H1 (cell line): ENCODE results near the gene PLCL1. TPM values are rescaled to one million over a fixed set of nuclear protein-coding genes. Genes with fewer than 3 reads are reported as not detected.

Experiments
- CTCF ChIA-PET: fragments of 300-600 bp; sonication (Branson Sonifier 250); formaldehyde crosslinking; loops from one replicate; lab custom pipeline; 2021; ENCODE audit not compliant: partially characterized antibody; lab: Charles Lee
- POLR2A ChIA-PET: fragments of 300-600 bp; sonication (Branson Sonifier 250); formaldehyde crosslinking; loops from one replicate; lab custom pipeline; 2021; ENCODE audit warnings: inconsistent platforms; ENCODE audit not compliant: partially characterized antibody; lab: Charles Lee
- DNase-seq, 2 experiments: peaks; one replicate each; pipeline versions ENCODE4 v3.0.0 to v3.0.0-alpha.2; 2010 to 2022; ENCODE audit warnings: low spot score in 2 of 2, low read depth in 1 of 2, mixed read lengths in 1 of 2
- FAIRE-seq: peaks from 2 replicates; lab custom pipeline; 2011; peaks lifted over from hg19 to GRCh38; lab: Jason Lieb, UNC
- H2AFZ ChIP-seq: 2 replicates; pipeline ENCODE4 v1.8.1; 2012; ENCODE audit warnings: low read length, inconsistent platforms
- H2AK5ac ChIP-seq: 2 replicates; pipeline ENCODE4 v1.6.1; 2013; ENCODE audit warnings: low read depth, low read length
- H2BK120ac ChIP-seq: replicated peaks from 2 replicates; pipeline ENCODE3; 2013; ENCODE audit warnings: low read depth, low read length, inconsistent platforms
- H2BK12ac ChIP-seq: 2 replicates; pipeline ENCODE4 v1.6.1; 2013; ENCODE audit warnings: low read depth, low read length
- H2BK15ac ChIP-seq: 2 replicates; pipeline ENCODE4 v1.6.1; 2013; ENCODE audit warnings: low read length
- H2BK20ac ChIP-seq: 2 replicates; pipeline ENCODE4 v1.6.1; 2013; ENCODE audit warnings: low read length
- H2BK5ac ChIP-seq: 2 replicates; pipeline ENCODE4 v1.6.1; 2013; ENCODE audit warnings: low read depth, low read length
- H3K14ac ChIP-seq: 2 replicates; pipeline ENCODE4 v1.6.1; 2013; ENCODE audit warnings: inconsistent platforms; ENCODE audit not compliant: insufficient read length
- H3K18ac ChIP-seq: 2 replicates; pipeline ENCODE4 v1.6.1; 2013; ENCODE audit warnings: low read length; ENCODE audit errors: extremely low read depth
- H3K23ac ChIP-seq: 2 replicates; pipeline ENCODE4 v1.6.1; 2013; ENCODE audit warnings: inconsistent platforms; ENCODE audit not compliant: insufficient read length
- H3K23me2 ChIP-seq: 2 replicates; pipeline ENCODE4 v1.6.1; 2013; ENCODE audit warnings: low read depth, low read length
- H3K27ac ChIP-seq: 2 replicates; pipeline ENCODE4 v1.6.1; 2011; ENCODE audit warnings: low read depth, low read length, inconsistent platforms
- H3K27me3 ChIP-seq, 4 experiments: replicated peaks in 1 of 4; 1 replicate in 1 of 4; 2 replicates in 3 of 4; pipeline versions ENCODE4 v1.6.1 to v1.8.1; 2011 to 2013; ENCODE audit warnings: low read length in 3 of 4, mild to moderate bottlenecking in 3 of 4, inconsistent platforms in 2 of 4, mixed read lengths in 2 of 4, moderate library complexity in 1 of 4; ENCODE audit not compliant: control insufficient read depth in 3 of 4, insufficient read depth in 3 of 4; ENCODE audit errors: extremely low read depth in 1 of 4
- H3K36me3 ChIP-seq, 4 experiments: 2 replicates each; pipeline versions ENCODE4 v1.6.1 to v1.8.1; 2011 to 2013; ENCODE audit warnings: mild to moderate bottlenecking in 4 of 4, low read length in 3 of 4, moderate library complexity in 2 of 4, control low read depth in 1 of 4, inconsistent platforms in 1 of 4; ENCODE audit not compliant: insufficient read depth in 4 of 4, control insufficient read depth in 2 of 4
- H3K4ac ChIP-seq: replicated peaks from 2 replicates; pipeline ENCODE3; 2013; ENCODE audit warnings: low read length, low read depth, mixed read lengths, inconsistent platforms; ENCODE audit not compliant: insufficient read length
- H3K4me1 ChIP-seq, 4 experiments: replicated peaks in 1 of 4; 1 replicate in 1 of 4; 2 replicates in 3 of 4; pipeline versions ENCODE4 v1.6.1 to v1.8.1; 2011 to 2013; ENCODE audit warnings: low read length in 3 of 4, inconsistent platforms in 2 of 4, mixed read lengths in 1 of 4; ENCODE audit not compliant: insufficient read depth in 4 of 4, control insufficient read depth in 3 of 4
- H3K4me2 ChIP-seq, 2 experiments: 2 replicates each; pipeline versions ENCODE4 v1.6.1 to v1.8.1; 2011 to 2013; ENCODE audit warnings: low read depth in 2 of 2, low read length in 2 of 2, control low read depth in 1 of 2, inconsistent platforms in 1 of 2, mild to moderate bottlenecking in 1 of 2; ENCODE audit not compliant: insufficient read depth in 1 of 2
- H3K4me3 ChIP-seq, 4 experiments: fragments of 200-600, 300-600 bp in 1 of 4; sonication (generic), shearing (Covaris generic), sonication (Bioruptor Twin) in 1 of 4; 2 replicates each; pipeline versions ENCODE4 v1.5.1 to v1.8.1; 2011 to 2016; ENCODE audit warnings: low read length in 4 of 4, low read depth in 3 of 4, control low read depth in 2 of 4, inconsistent platforms in 2 of 4, mild to moderate bottlenecking in 2 of 4, mixed read lengths in 1 of 4, moderate library complexity in 1 of 4; ENCODE audit not compliant: insufficient read depth in 2 of 4; ENCODE audit errors: extremely low read depth in 1 of 4
- H3K56ac ChIP-seq: replicated peaks from 2 replicates; pipeline ENCODE3; 2013; ENCODE audit warnings: low read depth, mild to moderate bottlenecking, mixed read lengths, low read length, inconsistent platforms; ENCODE audit not compliant: insufficient read length
- H3K79me1 ChIP-seq: 2 replicates; pipeline ENCODE4 v1.6.1; 2013; ENCODE audit warnings: low read depth, low read length, control low read depth
- H3K79me2 ChIP-seq, 2 experiments: 2 replicates each; pipeline versions ENCODE4 v1.6.1 to v1.8.1; 2012 to 2013; ENCODE audit warnings: low read length in 2 of 2, mild to moderate bottlenecking in 2 of 2, inconsistent platforms in 1 of 2; ENCODE audit not compliant: insufficient read depth in 2 of 2, control insufficient read depth in 1 of 2
- H3K9ac ChIP-seq, 4 experiments: replicated peaks in 1 of 4; 1 replicate in 1 of 4; 2 replicates in 3 of 4; pipeline versions ENCODE4 v1.6.1 to v1.8.1; 2011 to 2013; ENCODE audit warnings: low read depth in 3 of 4, low read length in 3 of 4, control low read depth in 2 of 4, mild to moderate bottlenecking in 2 of 4, moderate library complexity in 2 of 4, inconsistent platforms in 1 of 4; ENCODE audit errors: extremely low read depth in 1 of 4
- H3K9me3 ChIP-seq, 2 experiments: 2 replicates each; pipeline versions ENCODE4 v1.6.1 to v1.8.1; 2012 to 2013; ENCODE audit warnings: mild to moderate bottlenecking in 2 of 2, moderate library complexity in 2 of 2, control low read depth in 1 of 2, inconsistent platforms in 1 of 2, low read depth in 1 of 2, low read length in 1 of 2, mixed read lengths in 1 of 2; ENCODE audit not compliant: insufficient read depth in 2 of 2
- H4K20me1 ChIP-seq, 2 experiments: replicated peaks in 1 of 2; 2 replicates each; pipeline versions ENCODE3 to v1.8.1; 2011 to 2013; ENCODE audit warnings: inconsistent platforms in 2 of 2, low read length in 2 of 2, mild to moderate bottlenecking in 1 of 2; ENCODE audit not compliant: insufficient read depth in 2 of 2, control insufficient read depth in 1 of 2
- H4K5ac ChIP-seq: 2 replicates; pipeline ENCODE4 v1.6.1; 2013; ENCODE audit warnings: low read length, low read depth, mixed read lengths, inconsistent platforms; ENCODE audit not compliant: insufficient read length
- H4K8ac ChIP-seq: 2 replicates; pipeline ENCODE4 v1.8.0; 2013; ENCODE audit warnings: mild to moderate bottlenecking, moderate library complexity, low read length, inconsistent platforms; ENCODE audit not compliant: insufficient read depth; ENCODE audit errors: extremely low read depth
- H4K91ac ChIP-seq: replicated peaks from 2 replicates; pipeline ENCODE3; 2013; ENCODE audit warnings: low read length, mixed read lengths, inconsistent platforms; ENCODE audit not compliant: insufficient read length
- ATF3 ChIP-seq: IDR thresholded peaks from 2 replicates; pipeline ENCODE4 v1.6.1; 2011; ENCODE audit warnings: low read depth, mild to moderate bottlenecking, low read length; ENCODE audit not compliant: insufficient read depth
- BACH1 ChIP-seq: IDR thresholded peaks from 2 replicates; pipeline ENCODE4 v1.6.1; 2012; ENCODE audit warnings: low read length, improper control_type of control experiment
- CEBPB ChIP-seq: IDR thresholded peaks from 2 replicates; pipeline ENCODE4 v1.6.1; 2012; ENCODE audit warnings: low read depth, low read length
- CTCF ChIP-seq, 3 experiments: IDR thresholded peaks; 1 replicate in 2 of 3; 2 replicates in 1 of 3; pipeline versions ENCODE4 v1.5.1 to v1.6.1; 2011; ENCODE audit warnings: low read length in 3 of 3, mild to moderate bottlenecking in 3 of 3, inconsistent platforms in 2 of 3, low read depth in 1 of 3, moderate library complexity in 1 of 3; ENCODE audit not compliant: insufficient read depth in 1 of 3; ENCODE audit errors: control extremely low read depth in 1 of 3
- EGR1 ChIP-seq: IDR thresholded peaks from 2 replicates; pipeline ENCODE4 v1.6.1; 2011; ENCODE audit warnings: low read depth, low read length, borderline replicate concordance
- EZH2 ChIP-seq: fragments of 200-600 bp; sonication (generic); IDR thresholded peaks from 2 replicates; pipeline ENCODE4 v1.7.1; 2012; ENCODE audit warnings: low read depth, mild to moderate bottlenecking, moderate library complexity, low read length, inconsistent platforms; ENCODE audit not compliant: severe bottlenecking
- KDM1A ChIP-seq: fragments of 200-600, 300-600 bp; sonication (generic); IDR thresholded peaks from 2 replicates; pipeline ENCODE4 v1.7.1; 2016; ENCODE audit warnings: mild to moderate bottlenecking, low read length, borderline replicate concordance
- SIRT6 ChIP-seq: IDR thresholded peaks from one replicate; pipeline ENCODE4 v1.7.1; 2012; ENCODE audit warnings: low read length, inconsistent platforms
- SUZ12 ChIP-seq: fragments of 200-600 bp; sonication (generic); IDR thresholded peaks from 2 replicates; pipeline ENCODE4 v1.6.1; 2012; ENCODE audit warnings: mild to moderate bottlenecking, inconsistent platforms, low read length, moderate library complexity, mixed read lengths
- TBP ChIP-seq: IDR thresholded peaks from 2 replicates; pipeline ENCODE4 v1.6.1; 2011; ENCODE audit warnings: low read depth, low read length, improper control_type of control experiment
- TCF12 ChIP-seq: IDR thresholded peaks from 2 replicates; pipeline ENCODE4 v1.6.1; 2011; ENCODE audit warnings: low read depth, mild to moderate bottlenecking, low read length
- ZNF274 ChIP-seq: IDR thresholded peaks from 2 replicates; pipeline ENCODE4 v1.7.0; 2012; ENCODE audit warnings: low read length, borderline replicate concordance; ENCODE audit errors: extremely low read depth
- WGBS, 2 experiments: shearing (Covaris generic) in 1 of 2; methylation state at CpG; one replicate each; pipeline versions ENCODE4 v1.1.6 to v1.1.7; 2013 to 2015; ENCODE audit warnings: low lambda C conversion rate in 2 of 2, mixed read lengths in 2 of 2, inconsistent platforms in 1 of 2, low coverage in 1 of 2, missing lambda C conversion rate in 1 of 2; ENCODE audit not compliant: insufficient replicate concordance in 2 of 2, insufficient coverage in 1 of 2, insufficient read length in 1 of 2; ENCODE audit errors: extremely low coverage in 1 of 2, missing lambda C conversion rate in 1 of 2; 5-methylcytosine and 5-hydroxymethylcytosine counted together
- polyA plus RNA-seq, 7 experiments: library from polyadenylated mRNA; depleted of rRNA in 3 of 7; stranded (reverse) in 5 of 7; unstranded in 2 of 7; fragments of >200 nt in 5 of 7; fragments of 200-250 nt in 2 of 7; gene quantifications; 1 replicate in 5 of 7; 2 replicates in 1 of 7; 4 replicates in 1 of 7; pipeline versions ENCODE4 v1.2.1 to v1.2.3, GENCODE V29; 2011 to 2013; ENCODE audit warnings: missing spikeins in 2 of 7, mixed read lengths in 2 of 7
- total RNA-seq: library from RNA; stranded (reverse); fragmentation: NEBNext Ultra II Directional; extraction: Animal tissue kit (Norgen Biotek cat#: 25700); gene quantifications from 2 replicates; pipeline ENCODE4 v1.2.1, GENCODE V29; 2021

Gene PLCL1
- total and polyA plus RNA-seq, 2 of the 8 experiments (the other 6 are each of a cell fraction or from before 2014, with no cell fraction given): not detected

GRCh38 chr2:197920088-197920487, 115.7 kb downstream of the PLCL1 start:
- POLR2A ChIA-PET: no interaction called here
- no peak for FAIRE-seq
- no peak overlapping the region for H3K4ac ChIP-seq
- no peak for TF ChIP-seq SIRT6
- no peak for TF ChIP-seq TBP
- no peak for TF ChIP-seq EGR1
- TF ChIP-seq TCF12: no peak
- TF ChIP-seq CEBPB: no peak
- TF ChIP-seq ATF3: no peak
- TF ChIP-seq KDM1A: no peak
- no peak for TF ChIP-seq SUZ12
- TF ChIP-seq CTCF (IDR thresholded peaks at IDR 0.05; ENCODE audit: control extremely low read depth in 1 of 3, insufficient read depth in 1 of 3, low read depth in 1 of 3, low read length in 3 of 3): no peak
- no peak for TF ChIP-seq EZH2
- TF ChIP-seq BACH1: no peak
- no peak for TF ChIP-seq ZNF274

More at GRCh38 chr2:197920088-197920487, 115.7 kb downstream of the PLCL1 start:
- Histone ChIP-seq H2BK20ac (no peak overlapping the region), H2AFZ (no peak overlapping the region), H3K9me3 (no peaks in the 10 kb centered on the region; a peak in 1 of 4 replicates), H2BK5ac (no peak overlapping the region), H3K27me3 (no peaks in the 10 kb centered on the region), H4K8ac (no peak overlapping the region), H3K79me1 (no peaks in the 10 kb centered on the region), H2BK15ac (no peak overlapping the region), H3K4me3 (no peak overlapping the region), H3K23me2 (no peaks in the 10 kb centered on the region), H3K23ac (no peak overlapping the region), H3K4me1 (no peaks in the 10 kb centered on the region), H3K18ac (no peak overlapping the region), H2BK12ac (no peak overlapping the region), H3K27ac (no peak overlapping the region), H2BK120ac (no peak overlapping the region), H3K9ac (no peak overlapping the region), H2AK5ac (no peak overlapping the region), H3K79me2 (no peaks in the 10 kb centered on the region), H4K20me1 (no peaks in the 10 kb centered on the region), H3K36me3 (peaks cover 0 to 2% (median 0%) of the 10 kb centered on the region in 4 experiments; a peak in 1 of 8 replicates), H4K91ac (no peak overlapping the region), H3K4me2 (no peak overlapping the region), H4K5ac (no peak overlapping the region), H3K14ac (no peak overlapping the region), H3K56ac (no peak overlapping the region)
- WGBS, 2 experiments: 100% methylated on average over 1 of the region's 1 CpG; no CpG with 5 or more reads in 1 of the 2 experiments
- DNase-seq: no peak
- CTCF ChIA-PET: no interaction called here
